Stimulated activated CD8-positive, alpha-beta memory T cell treated with anti-CD3 and anti-CD28 coated beads, Interleukin-12 subunit alpha, Interleukin-12 subunit beta, amount 100 ng/mL, for 24 hours (primary cell): Measurements from ENCODE around the gene SEC14L3.

Experiments used
- DNase-seq: peaks from one replicate; pipeline ENCODE4 v3.0.0-alpha.2; 2020; ENCODE audit errors: extremely low read depth

SEC14L3 gene

GRCh38 chr22:30471616-30472318, at the start of gene SEC14L3:
SEC14L3 (minus strand) TSS chr22:30472017; CDS start chr22:30471958, 59 bp downstream.
- DNase-seq = no peak

DNA sequence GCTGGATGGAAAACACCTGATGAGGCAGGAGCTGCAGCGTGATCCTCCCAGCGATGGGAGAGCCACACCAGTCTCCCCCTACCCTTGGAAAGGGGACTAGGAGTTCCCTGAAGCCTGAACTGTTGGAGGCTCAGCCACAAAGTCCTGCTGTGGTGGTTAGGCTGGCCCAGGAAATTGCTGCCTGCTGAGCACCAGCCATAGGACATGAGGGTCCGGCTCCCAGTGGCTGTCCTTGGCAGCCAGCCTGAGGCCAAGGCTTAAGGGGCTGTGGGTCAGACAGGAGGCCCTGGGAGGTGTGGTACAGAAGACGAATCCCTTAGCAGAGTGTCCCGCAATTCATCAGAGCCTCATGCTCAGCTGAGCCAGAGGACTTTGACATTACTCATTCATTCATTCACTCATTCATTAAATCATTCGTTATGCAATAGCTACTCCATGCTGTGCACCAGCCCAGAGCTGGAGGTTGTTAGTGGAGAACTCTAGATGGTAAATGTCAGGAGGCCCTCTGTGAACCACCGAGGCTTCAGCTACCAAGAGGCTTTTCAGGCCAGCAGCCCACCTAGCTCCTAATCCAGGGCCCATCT, 48.1 kb upstream of the SEC14L3 start:
- DNase-seq = no peak

DNA sequence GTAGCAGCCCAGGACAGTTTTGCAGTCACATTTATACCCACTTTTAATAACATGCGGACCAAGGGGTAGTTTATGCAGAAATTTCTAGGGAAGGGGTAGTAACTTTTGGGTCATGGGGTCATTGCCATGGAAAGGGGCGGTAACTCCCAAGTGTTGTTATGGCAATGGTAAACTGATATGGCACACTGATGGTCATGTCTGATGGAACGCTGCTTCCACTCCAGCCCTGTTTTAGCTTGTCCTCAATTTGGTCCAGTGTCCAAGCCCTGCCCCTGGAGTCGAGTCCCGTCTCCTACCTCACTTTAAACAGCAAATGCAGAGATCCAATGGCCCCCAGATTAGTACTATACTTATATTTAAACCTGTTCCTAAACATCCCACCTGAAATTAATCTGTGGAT, 44.9 kb upstream of the SEC14L3 start:
- DNase-seq = no peak

GRCh38 chr22:30516273-30516672, 44.5 kb upstream of the SEC14L3 start:
- DNase-seq = no peak

DNA sequence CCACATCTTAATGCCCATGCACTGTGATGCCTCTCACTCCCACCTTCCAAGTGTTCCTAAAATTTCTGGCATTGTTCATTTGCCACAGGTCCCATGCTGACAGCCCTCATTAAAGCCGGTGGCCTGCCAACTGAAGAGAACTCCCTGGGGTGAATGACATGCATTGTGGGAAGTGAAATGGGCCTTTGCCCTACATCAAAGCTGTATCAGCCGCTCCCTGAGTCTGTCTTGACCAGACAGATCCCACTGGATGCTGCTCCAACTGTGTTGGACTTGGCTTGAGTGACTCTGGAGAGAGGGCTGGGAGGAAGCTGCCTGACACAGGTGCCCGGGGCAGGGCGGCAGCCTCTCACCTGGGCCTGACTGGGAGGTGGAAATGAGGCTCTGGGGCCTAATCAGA, 42.4 kb upstream of the SEC14L3 start:
- DNase-seq = no peak

DNA sequence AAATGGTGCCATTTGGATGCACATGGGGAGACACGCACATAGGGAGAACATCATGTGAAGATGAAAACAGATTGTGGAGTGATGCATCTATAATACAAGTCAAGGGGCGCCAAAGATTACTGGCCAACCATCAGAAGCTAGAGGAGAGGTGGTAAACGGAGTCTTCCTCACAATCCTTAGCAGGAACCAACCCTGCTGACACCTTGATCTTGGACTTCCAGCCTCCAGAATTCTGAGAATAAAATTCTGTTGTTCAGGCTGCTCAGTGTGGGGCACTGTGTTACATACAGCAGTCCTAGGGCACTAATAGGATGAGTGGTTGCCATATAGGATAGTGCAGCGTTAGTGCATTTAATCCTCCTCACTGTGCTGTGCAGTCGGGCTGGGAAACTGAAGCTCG, 41.6 kb upstream of the SEC14L3 start:
- DNase-seq = no peak

- no peak for DNase-seq
Measured at GRCh38 chr22:30511911-30512310, 40.1 kb upstream of the SEC14L3 start.

- DNase-seq = no peak
Measured at GRCh38 chr22:30511109-30511508, 39.3 kb upstream of the SEC14L3 start.

DNA sequence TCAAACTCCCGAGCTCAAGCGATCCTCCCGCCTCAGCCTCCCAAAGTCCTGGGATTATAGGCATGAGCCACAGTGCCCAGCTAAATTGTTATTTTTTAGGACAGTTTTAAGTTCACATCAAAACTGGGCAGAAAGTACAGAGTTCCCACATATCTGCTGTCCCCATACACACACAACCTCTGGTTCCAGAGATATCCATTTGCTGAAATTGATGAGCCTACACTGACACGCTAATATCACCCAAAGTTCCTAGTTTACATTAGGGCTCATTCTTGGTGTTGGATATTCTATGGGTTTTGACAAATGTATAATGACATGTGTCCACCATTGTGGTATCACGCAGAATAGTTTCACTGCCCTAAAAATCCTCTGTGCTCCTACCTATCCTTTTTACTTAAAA, 36.4 kb upstream of the SEC14L3 start:
- no peak for DNase-seq

- no peak for DNase-seq
Measured at GRCh38 chr22:30507670-30508069, 35.9 kb upstream of the SEC14L3 start.

- no peak for DNase-seq
Measured at GRCh38 chr22:30506507-30506968, 34.7 kb upstream of the SEC14L3 start.

DNA sequence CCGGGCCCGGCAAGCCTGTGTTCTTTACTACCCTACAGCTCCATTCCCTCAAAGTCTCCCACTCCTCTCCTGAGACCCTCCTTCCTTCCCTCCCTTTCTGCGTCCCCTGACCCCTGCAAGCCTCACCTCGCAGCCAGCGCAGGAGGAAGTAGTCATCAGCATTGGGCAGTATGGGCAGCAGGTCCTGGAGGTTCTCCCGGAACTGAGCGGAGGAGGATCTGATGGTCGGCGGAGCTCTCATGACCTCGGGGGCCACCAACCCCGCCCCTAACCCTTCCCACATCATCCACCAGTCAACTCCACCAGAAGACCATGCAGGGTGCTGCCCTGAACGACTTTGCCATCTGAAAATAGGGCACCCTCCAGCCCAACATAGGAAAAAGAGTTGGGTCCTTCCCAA, 31.7 kb upstream of the SEC14L3 start:
- DNase-seq = no peak

GRCh38 chr22:30502911-30503310, 31.1 kb upstream of the SEC14L3 start:
- no peak for DNase-seq

GRCh38 chr22:30502153-30502552, 30.3 kb upstream of the SEC14L3 start:
- no peak for DNase-seq

GRCh38 chr22:30500628-30501027, 28.8 kb upstream of the SEC14L3 start:
- DNase-seq = no peak

GRCh38 chr22:30497466-30498150, 25.8 kb upstream of the SEC14L3 start:
- DNase-seq = no peak

DNA sequence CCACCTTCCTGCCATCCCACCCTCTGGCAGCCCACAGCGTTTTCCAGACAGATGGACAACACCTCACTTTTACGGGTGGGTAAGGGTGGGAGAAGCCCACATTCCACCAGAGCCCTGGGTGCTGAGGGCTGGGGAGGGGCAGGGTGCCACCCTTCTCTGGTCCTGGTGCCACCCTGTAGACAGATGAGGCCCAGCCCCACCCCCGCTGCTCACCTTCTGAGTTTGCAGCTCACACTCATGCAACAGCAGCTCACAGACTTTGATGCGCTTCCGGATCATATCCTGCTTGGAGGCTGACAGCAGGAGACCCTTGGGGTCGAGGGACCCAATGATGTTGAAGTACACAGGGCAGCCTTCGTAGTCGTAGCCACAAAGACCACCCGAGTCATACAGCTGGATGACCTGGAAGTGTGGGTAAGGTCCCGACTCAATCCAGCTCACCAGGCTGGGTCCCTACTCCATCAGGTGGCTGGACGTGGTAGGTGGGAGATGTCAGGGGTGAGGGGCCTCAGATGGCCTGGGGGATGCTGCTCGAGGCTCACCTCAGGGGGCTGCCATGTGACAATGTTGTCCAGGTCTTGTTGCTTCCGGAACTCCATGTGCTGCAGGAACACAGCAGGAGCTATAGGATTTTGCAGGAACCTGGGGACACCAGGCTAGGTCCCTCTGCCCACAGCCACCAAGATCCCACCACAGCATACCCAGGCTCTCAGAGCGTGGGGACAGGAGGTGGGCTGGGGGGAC, 23.4 kb upstream of the SEC14L3 start:
- no peak for DNase-seq

DNA sequence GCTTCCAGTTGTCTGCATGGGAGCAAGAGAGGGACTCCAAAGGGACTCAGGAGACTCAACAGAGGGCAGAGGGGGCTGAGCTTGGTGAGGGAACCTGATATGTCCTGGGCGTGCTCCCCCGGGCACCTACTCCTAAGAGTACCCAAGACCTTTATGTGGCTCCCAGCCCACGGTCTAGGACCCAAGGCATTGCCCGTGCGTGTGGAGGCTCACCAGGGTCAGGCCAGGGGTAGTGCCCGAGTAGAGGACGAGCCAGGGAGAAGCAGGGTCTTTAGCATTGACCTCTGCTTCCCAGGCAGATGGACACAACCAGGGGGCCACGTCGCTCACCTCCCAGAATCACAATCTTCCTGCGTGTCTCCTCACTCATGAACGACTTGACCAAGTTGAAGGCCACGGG, 20.3 kb upstream of the SEC14L3 start:
- no peak for DNase-seq

GRCh38 chr22:30491381-30491780, 19.6 kb upstream of the SEC14L3 start:
- DNase-seq = no peak

DNA sequence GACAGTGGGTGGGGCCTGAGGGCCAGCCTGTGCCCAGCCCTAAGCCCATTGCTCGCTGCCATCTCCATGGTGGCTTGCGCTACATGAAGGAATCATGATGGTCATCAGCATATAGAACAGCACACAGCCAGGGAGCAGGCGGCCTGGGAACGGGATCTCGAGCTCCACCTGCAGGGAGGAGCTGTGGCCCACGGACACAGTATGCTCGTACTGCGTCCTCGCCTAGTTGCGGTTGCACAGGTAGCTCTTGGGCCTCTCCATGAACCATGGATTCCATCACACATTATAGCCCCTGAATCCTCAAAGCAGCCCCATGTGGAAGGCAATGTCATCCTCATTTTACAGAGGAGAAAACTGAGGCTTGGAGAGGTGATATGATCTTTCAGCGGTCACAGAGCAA, 18.6 kb upstream of the SEC14L3 start:
- DNase-seq = no peak

DNA sequence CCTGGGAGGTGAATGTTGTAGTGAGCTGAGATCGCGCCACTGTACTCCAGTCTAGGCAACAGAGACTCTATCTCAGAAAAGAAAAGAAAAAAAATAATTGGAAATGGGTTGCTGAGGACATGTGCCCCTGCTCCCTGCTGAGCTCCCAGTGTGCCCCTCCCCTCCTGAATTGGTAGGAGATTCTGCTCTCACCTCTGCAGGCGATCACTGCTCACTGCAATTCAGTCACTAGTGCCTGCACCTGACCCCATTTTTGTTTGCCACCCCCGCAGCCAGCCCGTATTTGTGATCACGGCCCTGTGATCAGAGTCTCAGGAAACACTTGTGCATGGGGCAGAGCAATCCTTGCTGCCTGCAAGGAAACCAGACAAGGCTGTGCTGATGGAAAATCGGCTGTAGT, 16.3 kb upstream of the SEC14L3 start:
- DNase-seq = no peak

DNA sequence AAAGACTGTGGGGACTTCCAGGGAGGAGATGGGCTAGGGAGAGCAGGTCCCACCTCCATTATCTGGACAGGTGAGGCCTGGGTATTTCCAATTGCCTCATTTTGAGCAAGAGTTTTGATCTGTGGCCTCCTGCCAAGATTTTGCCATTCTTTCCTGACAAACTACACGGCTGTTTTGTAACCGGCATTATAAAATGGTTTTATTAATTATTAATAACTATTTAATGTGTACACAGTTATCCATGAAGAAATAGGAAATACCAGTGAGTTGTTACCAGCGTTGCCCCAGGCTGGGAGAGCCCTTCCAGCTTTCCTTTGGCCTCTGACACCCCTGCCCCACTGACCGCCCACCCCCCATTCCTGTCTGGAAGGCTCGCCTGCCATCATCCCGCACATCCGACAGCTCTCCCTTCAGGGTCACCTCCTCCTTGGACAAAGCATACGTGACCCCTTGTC, 14.9 kb upstream of the SEC14L3 start:
- no peak for DNase-seq
